Measurements from ENCODE around the gene BTBD9. TPM values are rescaled to one million over a fixed set of nuclear protein-coding genes. Genes with fewer than 3 reads are reported as not detected.

BTBD9 gene
- total RNA-seq, 4 donors from 2014 or later = 8.6 to 34.1 (median 30.8) TPM

- WGBS, 2 donors (ENCODE audit: low coverage in 1 of 2) = 91 to 100% methylated on average over 3 of the region's 3 CpGs
- Histone ChIP-seq H3K27me3 (no peaks in the 10 kb centered on the region), H3K36me3 (no peaks in the 10 kb centered on the region), H3K4me3 (no peak overlapping the region), H3K4me1 (no peaks in the 10 kb centered on the region), H3K27ac (no peak overlapping the region), H3K9me3 (no peaks in the 10 kb centered on the region)
- in situ Hi-C loops (cut with MboI; ENCODE audit: low pct_ligation_motif_present in 1 of 4, low pct_unique_long_range_greater_than_20kb in 1 of 4, low sequenced_read_pairs in 3 of 4) = no loop called here
- intact Hi-C loops (cut with DNase I; ENCODE audit: low total_unique reads) = no loop called here
- TF ChIP-seq POLR2AphosphoS5 (IDR thresholded peaks at IDR 0.05) = no peak
- no peak for TF ChIP-seq POLR2A (IDR thresholded peaks at IDR 0.05)
- TF ChIP-seq CTCF (IDR thresholded peaks at IDR 0.05) = no peak
- no peak for TF ChIP-seq EP300 (IDR thresholded peaks at IDR 0.05; ENCODE audit: low read depth)
- DNase-seq = no peak
Observed at GRCh38 chr6:38467566-38467965, 172.2 kb downstream of the BTBD9 start.

- Histone ChIP-seq H3K4me3 (no peak overlapping the region), H3K9me3 (no peaks in the 10 kb centered on the region), H3K27ac (no peak overlapping the region), H3K36me3 (no peaks in the 10 kb centered on the region), H3K4me1 (no peaks in the 10 kb centered on the region), H3K27me3 (no peaks in the 10 kb centered on the region)
- intact Hi-C loops (cut with DNase I; ENCODE audit: low total_unique reads) (no loop called here), in situ Hi-C loops (cut with MboI; ENCODE audit: low pct_ligation_motif_present in 1 of 4, low pct_unique_long_range_greater_than_20kb in 1 of 4, low sequenced_read_pairs in 3 of 4) (no loop called here)
- WGBS, 2 donors (ENCODE audit: low coverage in 1 of 2) = 89 to 100% methylated on average over 3 of the region's 3 CpGs
- no peak for DNase-seq
- no peak for TF ChIP-seq POLR2A (IDR thresholded peaks at IDR 0.05)
- no peak for TF ChIP-seq CTCF (IDR thresholded peaks at IDR 0.05)
- no peak for TF ChIP-seq POLR2AphosphoS5 (IDR thresholded peaks at IDR 0.05)
- TF ChIP-seq EP300 (IDR thresholded peaks at IDR 0.05; ENCODE audit: low read depth) = no peak
Observed at GRCh38 chr6:38460186-38460585, 179.5 kb downstream of the BTBD9 start.

- TF ChIP-seq POLR2AphosphoS5 (IDR thresholded peaks at IDR 0.05) (no peak), CTCF (IDR thresholded peaks at IDR 0.05) (no peak), EP300 (IDR thresholded peaks at IDR 0.05; ENCODE audit: low read depth) (no peak), POLR2A (IDR thresholded peaks at IDR 0.05) (no peak)
- Histone ChIP-seq H3K9me3 (no peaks in the 10 kb centered on the region), H3K4me1 (no peaks in the 10 kb centered on the region), H3K36me3 (no peaks in the 10 kb centered on the region), H3K27me3 (no peaks in the 10 kb centered on the region), H3K4me3 (no peak overlapping the region), H3K27ac (no peak overlapping the region)
- in situ Hi-C loops (cut with MboI; ENCODE audit: low pct_ligation_motif_present in 1 of 4, low pct_unique_long_range_greater_than_20kb in 1 of 4, low sequenced_read_pairs in 3 of 4) (no loop called here), intact Hi-C loops (cut with DNase I; ENCODE audit: low total_unique reads) (no loop called here)
- no peak for DNase-seq
- WGBS, 2 donors (ENCODE audit: low coverage in 1 of 2) = 92 to 94% methylated on average over 2 of the region's 2 CpGs
Observed at GRCh38 chr6:38459291-38459690, 180.4 kb downstream of the BTBD9 start.

GRCh38 chr6:38453861-38454260 lies 185.9 kb downstream of the BTBD9 start:
- WGBS, 2 donors (ENCODE audit: low coverage in 1 of 2) = 95 to 98% methylated on average over 4 of the region's 4 CpGs
- no peak for DNase-seq
- H3K9me3 ChIP-seq = no peaks in the 10 kb centered on the region
- no peak overlapping the region for H3K4me3 ChIP-seq
- in situ Hi-C loops (cut with MboI; ENCODE audit: low pct_ligation_motif_present in 1 of 4, low pct_unique_long_range_greater_than_20kb in 1 of 4, low sequenced_read_pairs in 3 of 4) (no loop called here), intact Hi-C loops (cut with DNase I; ENCODE audit: low total_unique reads) (no loop called here)
- no peaks in the 10 kb centered on the region for H3K4me1 ChIP-seq
- no peak overlapping the region for H3K27ac ChIP-seq
- TF ChIP-seq POLR2AphosphoS5 (IDR thresholded peaks at IDR 0.05) (no peak), EP300 (IDR thresholded peaks at IDR 0.05; ENCODE audit: low read depth) (no peak), CTCF (IDR thresholded peaks at IDR 0.05) (no peak), POLR2A (IDR thresholded peaks at IDR 0.05) (no peak)
- no peaks in the 10 kb centered on the region for H3K36me3 ChIP-seq
- no peaks in the 10 kb centered on the region for H3K27me3 ChIP-seq

All from transverse colon (tissue), 4 donors.